SK-N-MC (cell line): Measurements from ENCODE around the gene RHBDD1.

Experiments
- EZH2 ChIP-seq: fragments of 200-600 bp; sonication (generic); IDR thresholded peaks from one replicate; pipeline ENCODE4 v1.6.1; 2017; ENCODE audit warnings: antibody characterized with exemption
- POLR2AphosphoS5 ChIP-seq: IDR thresholded peaks from 2 replicates; pipeline ENCODE4 v1.6.1; 2012; ENCODE audit warnings: mild to moderate bottlenecking, low read depth, low read length, borderline replicate concordance

GRCh38 chr2:226798422-226799210 lies 37.2 kb upstream of the RHBDD1 start:
- no peak for TF ChIP-seq POLR2AphosphoS5
- TF ChIP-seq EZH2: no peak
